ENCODE results near the gene NAALADL2. TPM values are rescaled to one million over a fixed set of nuclear protein-coding genes. Genes with fewer than 3 reads are reported as not detected.
"Not testable (repeated sequence)": the region's sequence is repeated elsewhere in the genome, so short reads cannot be mapped to it uniquely, and the experiment has no call there.

NAALADL2 gene
- total RNA-seq, 1 donor from 2014 or later, result 59.2 TPM

DNA sequence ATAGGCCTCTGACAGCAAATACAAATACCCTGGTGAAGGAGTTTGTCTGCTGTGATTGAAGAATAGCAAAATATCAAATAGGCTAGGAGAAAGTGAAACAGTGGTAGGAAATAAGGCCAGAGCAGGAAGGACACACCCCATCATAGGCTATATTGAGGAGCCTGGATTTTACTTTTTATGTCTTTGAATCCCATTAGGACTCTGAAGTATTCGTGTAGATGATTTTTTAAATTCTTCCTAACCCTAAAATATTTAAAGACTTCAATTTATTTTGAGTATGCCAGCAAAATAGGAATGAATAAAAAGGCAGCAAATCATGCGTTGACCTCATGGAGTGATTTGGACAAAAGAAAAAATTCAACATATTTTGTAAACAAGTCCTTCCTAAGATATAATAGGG lies 562.8 kb downstream of the NAALADL2 start:
- no peak for DNase-seq (ENCODE audit: low spot score)

GRCh38 chr3:175422744-175423143 lies 563.6 kb downstream of the NAALADL2 start:
- DNase-seq (ENCODE audit: low spot score), result no peak

GRCh38 chr3:175423848-175424247 lies 564.7 kb downstream of the NAALADL2 start:
- DNase-seq (ENCODE audit: low spot score), result not testable (repeated sequence)

DNA sequence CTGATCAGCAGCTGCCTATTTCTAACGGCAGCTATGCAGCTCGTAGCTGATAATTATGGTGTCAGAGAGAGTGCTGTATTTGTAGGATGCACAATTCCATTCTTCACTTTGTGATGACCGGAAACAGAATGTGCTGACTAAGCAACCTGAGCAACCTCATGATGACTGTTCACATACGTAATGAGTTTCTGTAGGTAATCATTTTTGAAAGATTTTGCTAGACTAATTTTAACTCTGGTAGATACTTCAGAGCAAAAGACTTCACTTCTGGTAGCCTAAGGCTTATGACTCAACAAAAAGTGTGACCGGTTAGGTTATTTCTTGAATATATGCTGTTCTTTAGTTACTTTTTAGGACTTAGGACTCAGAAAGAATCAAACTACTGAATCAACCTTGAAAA lies 567.7 kb downstream of the NAALADL2 start:
- no peak for DNase-seq (ENCODE audit: low spot score)

GRCh38 chr3:175428466-175428865 lies 569.3 kb downstream of the NAALADL2 start:
- no peak for DNase-seq (ENCODE audit: low spot score)

GRCh38 chr3:175430983-175431773 lies 572.0 kb downstream of the NAALADL2 start:
- no peak for DNase-seq (ENCODE audit: low spot score)

- no peak for DNase-seq (ENCODE audit: low spot score)
Observed at GRCh38 chr3:175432376-175433025, 573.4 kb downstream of the NAALADL2 start.

- no peak for DNase-seq (ENCODE audit: low spot score)
Observed at GRCh38 chr3:175433026-175433674, 574.0 kb downstream of the NAALADL2 start.

DNA sequence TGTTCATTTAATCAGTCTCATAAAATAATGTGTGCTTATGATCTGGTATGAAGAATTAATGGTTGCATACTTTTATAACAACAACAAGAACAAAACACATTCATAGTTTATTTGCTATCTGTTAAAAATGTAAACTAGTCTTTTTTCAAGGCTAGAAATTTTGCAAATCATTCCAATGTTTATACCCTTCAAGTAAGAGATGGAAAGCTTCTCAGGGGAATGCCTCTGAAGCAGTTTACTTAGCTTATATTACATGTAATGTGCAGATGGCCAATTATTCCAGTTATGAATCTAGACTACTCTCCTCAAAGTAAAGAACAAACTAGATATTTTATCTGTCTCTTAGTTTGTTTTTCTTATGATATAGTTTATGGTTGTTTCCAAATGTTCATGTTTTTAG lies 575.4 kb downstream of the NAALADL2 start:
- DNase-seq (ENCODE audit: low spot score), result no peak

DNA sequence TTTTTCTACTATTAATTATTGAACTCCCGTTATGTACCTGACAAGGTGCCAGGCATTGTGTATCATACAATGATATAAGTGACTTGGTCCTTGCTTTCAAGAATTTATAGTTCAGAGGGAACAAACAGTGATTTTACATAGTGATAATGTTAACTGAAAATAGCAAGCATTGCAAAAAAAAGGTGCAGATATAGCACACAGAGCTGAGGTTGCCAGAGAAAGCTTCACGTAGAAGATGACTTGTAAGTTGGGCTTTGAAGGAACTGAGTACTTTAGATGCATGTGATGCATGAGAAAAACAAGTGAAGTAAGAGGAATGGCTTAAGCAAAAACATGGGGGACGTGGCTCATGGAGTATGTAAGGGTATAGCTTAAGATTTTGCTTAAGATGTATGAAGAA lies 584.5 kb downstream of the NAALADL2 start:
- no peak for DNase-seq (ENCODE audit: low spot score)

GRCh38 chr3:175445741-175446140 lies 586.6 kb downstream of the NAALADL2 start:
- DNase-seq (ENCODE audit: low spot score), result no peak

DNA sequence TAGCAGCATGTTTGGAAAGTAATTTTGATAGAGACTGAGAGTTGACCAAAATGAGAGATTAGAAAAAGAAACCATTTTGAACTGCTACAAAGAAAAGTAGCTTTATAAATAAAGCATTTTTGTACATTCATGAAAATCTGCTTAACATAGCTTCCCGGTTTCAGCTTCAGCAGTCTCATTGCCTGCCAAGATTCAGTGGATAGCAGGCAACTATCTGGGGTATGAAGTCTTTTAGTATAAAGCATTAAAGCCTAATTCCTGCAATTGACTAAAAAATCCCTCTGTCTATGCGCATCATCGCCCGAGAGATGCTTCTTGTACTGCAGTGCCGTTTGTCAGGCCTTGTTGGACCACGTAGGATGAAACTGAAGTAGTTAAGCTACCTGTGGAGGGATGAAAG lies 588.4 kb downstream of the NAALADL2 start:
- DNase-seq (ENCODE audit: low spot score), result no peak

- DNase-seq (ENCODE audit: low spot score), result no peak
Observed at GRCh38 chr3:175453361-175453760, 594.2 kb downstream of the NAALADL2 start.

GRCh38 chr3:175456466-175456865 lies 597.3 kb downstream of the NAALADL2 start:
- no peak for DNase-seq (ENCODE audit: low spot score)

DNA sequence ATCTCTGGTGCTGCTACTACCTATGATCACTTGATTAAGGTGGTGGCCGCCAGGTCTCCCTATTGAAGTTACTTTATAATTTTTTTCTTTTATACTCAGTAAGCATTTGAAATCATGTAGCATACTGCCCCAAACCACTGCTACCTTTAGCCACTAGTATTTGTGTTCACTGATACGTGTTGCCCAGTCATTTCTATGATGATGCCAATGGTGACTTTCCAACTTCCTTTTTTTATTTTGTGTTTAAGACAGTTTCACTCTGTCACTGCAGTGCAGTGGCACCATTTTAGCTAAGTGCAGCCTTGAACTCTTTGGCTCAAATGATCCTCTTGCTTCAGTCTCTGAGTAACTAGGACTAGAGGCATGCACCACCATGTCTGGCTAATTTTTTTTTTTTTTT lies 598.2 kb downstream of the NAALADL2 start:
- DNase-seq (ENCODE audit: low spot score), result no peak

DNA sequence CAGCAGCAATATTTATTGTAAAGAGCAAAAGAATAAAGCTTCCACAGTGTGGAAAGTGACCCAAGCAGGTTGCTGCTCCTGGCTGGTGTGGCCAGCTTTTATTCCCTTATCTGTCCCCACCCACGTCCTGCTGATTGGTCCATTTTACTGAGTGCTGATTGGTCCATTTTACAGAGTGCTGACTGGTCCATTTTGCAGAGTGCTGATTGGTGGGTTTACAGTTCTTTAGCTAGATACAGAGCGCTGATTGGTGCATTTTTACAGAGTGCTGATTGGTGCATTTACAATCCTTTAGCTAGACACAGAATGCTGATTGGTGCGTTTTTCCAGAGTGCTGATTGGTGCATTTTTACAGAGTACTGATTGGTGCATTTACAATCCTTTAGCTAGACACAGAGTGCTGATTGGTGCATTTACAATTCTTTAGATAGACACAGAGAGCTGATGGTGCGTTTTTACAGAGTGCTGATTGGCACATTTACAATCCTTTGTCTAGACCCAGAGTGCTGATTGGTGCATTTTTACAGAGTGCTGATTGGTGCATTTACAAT lies 601.8 kb downstream of the NAALADL2 start:
- DNase-seq (ENCODE audit: low spot score), result not testable (repeated sequence)

- DNase-seq (ENCODE audit: low spot score), result no peak
Observed at GRCh38 chr3:175464362-175464761, 605.2 kb downstream of the NAALADL2 start.

DNA sequence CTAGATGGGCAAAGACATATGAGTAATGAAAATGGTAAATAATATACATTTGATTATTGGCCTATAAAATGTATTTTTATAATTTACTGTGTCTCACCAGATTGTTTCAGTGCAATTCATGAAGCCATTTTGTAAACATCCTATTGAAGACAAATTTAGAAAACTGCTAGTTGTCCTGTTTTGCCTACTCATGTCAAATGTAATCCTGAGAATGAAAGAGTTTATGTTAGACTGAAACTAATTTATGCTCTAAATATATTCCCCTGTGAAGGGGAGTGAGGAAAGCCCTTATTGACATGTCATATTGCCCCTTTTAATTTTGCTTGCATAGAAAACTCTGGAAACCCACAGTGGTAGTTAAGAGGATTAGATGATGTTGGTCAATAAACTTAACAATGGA lies 610.0 kb downstream of the NAALADL2 start:
- no peak for DNase-seq (ENCODE audit: low spot score)

DNA sequence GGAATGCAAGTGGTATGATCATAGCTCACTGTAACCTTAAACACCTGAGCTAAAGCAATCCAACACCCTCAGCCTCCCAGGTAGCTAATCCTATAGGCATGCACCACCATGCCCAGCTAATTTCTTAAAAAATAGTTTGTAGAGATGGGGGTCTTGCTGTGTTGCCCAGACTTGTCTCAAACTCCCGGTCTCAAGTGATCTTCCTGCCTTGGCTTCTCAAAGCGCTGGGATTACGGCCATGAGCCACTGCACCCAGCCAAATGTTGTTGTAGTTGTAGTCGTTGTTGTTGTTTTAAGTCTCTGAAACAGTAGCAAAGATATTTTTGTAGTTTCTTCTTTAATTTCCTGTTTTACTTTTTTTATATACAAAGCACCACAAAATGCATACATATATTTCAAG lies 616.6 kb downstream of the NAALADL2 start:
- no peak for DNase-seq (ENCODE audit: low spot score)

- DNase-seq (ENCODE audit: low spot score), result no peak
Observed at GRCh38 chr3:175476489-175476888, 617.4 kb downstream of the NAALADL2 start.

GRCh38 chr3:175477651-175478224 lies 618.6 kb downstream of the NAALADL2 start:
- DNase-seq (ENCODE audit: low spot score), result no peak

GRCh38 chr3:175478301-175478700 lies 619.2 kb downstream of the NAALADL2 start:
- DNase-seq (ENCODE audit: low spot score), result no peak
